H1 (cell line): Measurements from ENCODE around the gene CRYBB2. TPM values are rescaled to one million over a fixed set of nuclear protein-coding genes. Genes with fewer than 3 reads are reported as not detected.

Source experiments
- CTCF ChIP-seq, 3 experiments: IDR thresholded peaks; 1 replicate in 2 of 3; 2 replicates in 1 of 3; pipeline versions ENCODE4 v1.5.1 to v1.6.1; 2011; ENCODE audit warnings: low read length in 3 of 3, mild to moderate bottlenecking in 3 of 3, inconsistent platforms in 2 of 3, low read depth in 1 of 3, moderate library complexity in 1 of 3; ENCODE audit not compliant: insufficient read depth in 1 of 3; ENCODE audit errors: control extremely low read depth in 1 of 3
- PHF8 ChIP-seq: fragments of 200-600 bp; sonication (generic); conservative IDR thresholded peaks from 2 replicates; pipeline ENCODE4 v1.7.1; 2012; ENCODE audit warnings: low read depth, mild to moderate bottlenecking, inconsistent platforms, low read length, moderate library complexity
- RNF2 ChIP-seq: fragments of 200-900, 300-1000 bp; sonication (generic); IDR thresholded peaks from 2 replicates; pipeline ENCODE4 v1.7.1; 2016; ENCODE audit warnings: borderline replicate concordance, low read depth, mild to moderate bottlenecking, antibody characterized with exemption, low read length; ENCODE audit not compliant: poor library complexity, severe bottlenecking; ENCODE audit errors: missing control alignments
- YY1 ChIP-seq: IDR thresholded peaks from 2 replicates; pipeline ENCODE4 v1.6.1; 2011; ENCODE audit warnings: low read depth, mild to moderate bottlenecking, low read length
- polyA plus RNA-seq, 7 experiments: library from polyadenylated mRNA; depleted of rRNA in 3 of 7; stranded (reverse) in 5 of 7; unstranded in 2 of 7; fragments of >200 nt in 5 of 7; fragments of 200-250 nt in 2 of 7; gene quantifications; 1 replicate in 5 of 7; 2 replicates in 1 of 7; 4 replicates in 1 of 7; pipeline versions ENCODE4 v1.2.1 to v1.2.3, GENCODE V29; 2011 to 2013; ENCODE audit warnings: missing spikeins in 2 of 7, mixed read lengths in 2 of 7
- total RNA-seq: library from RNA; stranded (reverse); fragmentation: NEBNext Ultra II Directional; extraction: Animal tissue kit (Norgen Biotek cat#: 25700); gene quantifications from 2 replicates; pipeline ENCODE4 v1.2.1, GENCODE V29; 2021
- TF ChIP-seq, protein P1 (sequence below): fragments of 300-600 bp; sonication (generic); IDR thresholded peaks from 2 replicates; pipeline ENCODE4 v1.7.1; 2012; ENCODE audit warnings: low read length, moderate library complexity, mild to moderate bottlenecking, inconsistent platforms; ENCODE audit not compliant: insufficient replicate concordance
- TF ChIP-seq, protein P2 (sequence below): IDR thresholded peaks from 2 replicates; pipeline ENCODE4 v1.6.1; 2012; ENCODE audit warnings: inconsistent platforms

The CRYBB2 gene
- total and polyA plus RNA-seq, 2 of the 8 experiments (the other 6 are each of a cell fraction or from before 2014, with no cell fraction given), result 0.12 TPM; not detected in 1

- TF ChIP-seq, protein P1, sequence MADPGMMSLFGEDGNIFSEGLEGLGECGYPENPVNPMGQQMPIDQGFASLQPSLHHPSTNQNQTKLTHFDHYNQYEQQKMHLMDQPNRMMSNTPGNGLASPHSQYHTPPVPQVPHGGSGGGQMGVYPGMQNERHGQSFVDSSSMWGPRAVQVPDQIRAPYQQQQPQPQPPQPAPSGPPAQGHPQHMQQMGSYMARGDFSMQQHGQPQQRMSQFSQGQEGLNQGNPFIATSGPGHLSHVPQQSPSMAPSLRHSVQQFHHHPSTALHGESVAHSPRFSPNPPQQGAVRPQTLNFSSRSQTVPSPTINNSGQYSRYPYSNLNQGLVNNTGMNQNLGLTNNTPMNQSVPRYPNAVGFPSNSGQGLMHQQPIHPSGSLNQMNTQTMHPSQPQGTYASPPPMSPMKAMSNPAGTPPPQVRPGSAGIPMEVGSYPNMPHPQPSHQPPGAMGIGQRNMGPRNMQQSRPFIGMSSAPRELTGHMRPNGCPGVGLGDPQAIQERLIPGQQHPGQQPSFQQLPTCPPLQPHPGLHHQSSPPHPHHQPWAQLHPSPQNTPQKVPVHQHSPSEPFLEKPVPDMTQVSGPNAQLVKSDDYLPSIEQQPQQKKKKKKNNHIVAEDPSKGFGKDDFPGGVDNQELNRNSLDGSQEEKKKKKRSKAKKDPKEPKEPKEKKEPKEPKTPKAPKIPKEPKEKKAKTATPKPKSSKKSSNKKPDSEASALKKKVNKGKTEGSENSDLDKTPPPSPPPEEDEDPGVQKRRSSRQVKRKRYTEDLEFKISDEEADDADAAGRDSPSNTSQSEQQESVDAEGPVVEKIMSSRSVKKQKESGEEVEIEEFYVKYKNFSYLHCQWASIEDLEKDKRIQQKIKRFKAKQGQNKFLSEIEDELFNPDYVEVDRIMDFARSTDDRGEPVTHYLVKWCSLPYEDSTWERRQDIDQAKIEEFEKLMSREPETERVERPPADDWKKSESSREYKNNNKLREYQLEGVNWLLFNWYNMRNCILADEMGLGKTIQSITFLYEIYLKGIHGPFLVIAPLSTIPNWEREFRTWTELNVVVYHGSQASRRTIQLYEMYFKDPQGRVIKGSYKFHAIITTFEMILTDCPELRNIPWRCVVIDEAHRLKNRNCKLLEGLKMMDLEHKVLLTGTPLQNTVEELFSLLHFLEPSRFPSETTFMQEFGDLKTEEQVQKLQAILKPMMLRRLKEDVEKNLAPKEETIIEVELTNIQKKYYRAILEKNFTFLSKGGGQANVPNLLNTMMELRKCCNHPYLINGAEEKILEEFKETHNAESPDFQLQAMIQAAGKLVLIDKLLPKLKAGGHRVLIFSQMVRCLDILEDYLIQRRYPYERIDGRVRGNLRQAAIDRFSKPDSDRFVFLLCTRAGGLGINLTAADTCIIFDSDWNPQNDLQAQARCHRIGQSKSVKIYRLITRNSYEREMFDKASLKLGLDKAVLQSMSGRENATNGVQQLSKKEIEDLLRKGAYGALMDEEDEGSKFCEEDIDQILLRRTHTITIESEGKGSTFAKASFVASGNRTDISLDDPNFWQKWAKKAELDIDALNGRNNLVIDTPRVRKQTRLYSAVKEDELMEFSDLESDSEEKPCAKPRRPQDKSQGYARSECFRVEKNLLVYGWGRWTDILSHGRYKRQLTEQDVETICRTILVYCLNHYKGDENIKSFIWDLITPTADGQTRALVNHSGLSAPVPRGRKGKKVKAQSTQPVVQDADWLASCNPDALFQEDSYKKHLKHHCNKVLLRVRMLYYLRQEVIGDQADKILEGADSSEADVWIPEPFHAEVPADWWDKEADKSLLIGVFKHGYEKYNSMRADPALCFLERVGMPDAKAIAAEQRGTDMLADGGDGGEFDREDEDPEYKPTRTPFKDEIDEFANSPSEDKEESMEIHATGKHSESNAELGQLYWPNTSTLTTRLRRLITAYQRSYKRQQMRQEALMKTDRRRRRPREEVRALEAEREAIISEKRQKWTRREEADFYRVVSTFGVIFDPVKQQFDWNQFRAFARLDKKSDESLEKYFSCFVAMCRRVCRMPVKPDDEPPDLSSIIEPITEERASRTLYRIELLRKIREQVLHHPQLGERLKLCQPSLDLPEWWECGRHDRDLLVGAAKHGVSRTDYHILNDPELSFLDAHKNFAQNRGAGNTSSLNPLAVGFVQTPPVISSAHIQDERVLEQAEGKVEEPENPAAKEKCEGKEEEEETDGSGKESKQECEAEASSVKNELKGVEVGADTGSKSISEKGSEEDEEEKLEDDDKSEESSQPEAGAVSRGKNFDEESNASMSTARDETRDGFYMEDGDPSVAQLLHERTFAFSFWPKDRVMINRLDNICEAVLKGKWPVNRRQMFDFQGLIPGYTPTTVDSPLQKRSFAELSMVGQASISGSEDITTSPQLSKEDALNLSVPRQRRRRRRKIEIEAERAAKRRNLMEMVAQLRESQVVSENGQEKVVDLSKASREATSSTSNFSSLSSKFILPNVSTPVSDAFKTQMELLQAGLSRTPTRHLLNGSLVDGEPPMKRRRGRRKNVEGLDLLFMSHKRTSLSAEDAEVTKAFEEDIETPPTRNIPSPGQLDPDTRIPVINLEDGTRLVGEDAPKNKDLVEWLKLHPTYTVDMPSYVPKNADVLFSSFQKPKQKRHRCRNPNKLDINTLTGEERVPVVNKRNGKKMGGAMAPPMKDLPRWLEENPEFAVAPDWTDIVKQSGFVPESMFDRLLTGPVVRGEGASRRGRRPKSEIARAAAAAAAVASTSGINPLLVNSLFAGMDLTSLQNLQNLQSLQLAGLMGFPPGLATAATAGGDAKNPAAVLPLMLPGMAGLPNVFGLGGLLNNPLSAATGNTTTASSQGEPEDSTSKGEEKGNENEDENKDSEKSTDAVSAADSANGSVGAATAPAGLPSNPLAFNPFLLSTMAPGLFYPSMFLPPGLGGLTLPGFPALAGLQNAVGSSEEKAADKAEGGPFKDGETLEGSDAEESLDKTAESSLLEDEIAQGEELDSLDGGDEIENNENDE, result no peak
- TF ChIP-seq YY1 (no peak), PHF8 (no peak), RNF2 (no peak), CTCF (IDR thresholded peaks at IDR 0.05; ENCODE audit: control extremely low read depth in 1 of 3, insufficient read depth in 1 of 3, low read depth in 1 of 3, low read length in 3 of 3) (no peak)
- TF ChIP-seq, protein P2, sequence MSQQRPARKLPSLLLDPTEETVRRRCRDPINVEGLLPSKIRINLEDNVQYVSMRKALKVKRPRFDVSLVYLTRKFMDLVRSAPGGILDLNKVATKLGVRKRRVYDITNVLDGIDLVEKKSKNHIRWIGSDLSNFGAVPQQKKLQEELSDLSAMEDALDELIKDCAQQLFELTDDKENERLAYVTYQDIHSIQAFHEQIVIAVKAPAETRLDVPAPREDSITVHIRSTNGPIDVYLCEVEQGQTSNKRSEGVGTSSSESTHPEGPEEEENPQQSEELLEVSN, result no peak
Observed at GRCh38 chr22:25183949-25184619, 35.4 kb upstream of the CRYBB2 start (continued).
